GM23248 (cell line): ENCODE measurements around the gene POMT2.

ENCODE experiments used
- EZH2 ChIP-seq: fragments of 200-600 bp; sonication (generic); IDR thresholded peaks from 2 replicates; pipeline ENCODE4 v1.6.1; 2018; ENCODE audit warnings: antibody characterized with exemption, mild to moderate bottlenecking; ENCODE audit not compliant: insufficient read depth, poor library complexity, severe bottlenecking
- EZH2phosphoT487 ChIP-seq: fragments of 200-600 bp; sonication (generic); IDR thresholded peaks from 2 replicates; pipeline ENCODE4 v1.6.1; 2018; ENCODE audit warnings: antibody characterized with exemption, moderate library complexity, mild to moderate bottlenecking, low read depth; ENCODE audit not compliant: insufficient read depth

- TF ChIP-seq EZH2 (no peak), EZH2phosphoT487 (no peak)
Measured at GRCh38 chr14:77256694-77257093, 64.0 kb downstream of the POMT2 start.
